AG08396 (cell line): Measurements from ENCODE around the gene FOXRED1.

Experiments used
- DNase-seq: peaks from one replicate; pipeline ENCODE4 v3.0.0; 2012; ENCODE audit warnings: low spot score, mixed read lengths

Gene FOXRED1

DNA sequence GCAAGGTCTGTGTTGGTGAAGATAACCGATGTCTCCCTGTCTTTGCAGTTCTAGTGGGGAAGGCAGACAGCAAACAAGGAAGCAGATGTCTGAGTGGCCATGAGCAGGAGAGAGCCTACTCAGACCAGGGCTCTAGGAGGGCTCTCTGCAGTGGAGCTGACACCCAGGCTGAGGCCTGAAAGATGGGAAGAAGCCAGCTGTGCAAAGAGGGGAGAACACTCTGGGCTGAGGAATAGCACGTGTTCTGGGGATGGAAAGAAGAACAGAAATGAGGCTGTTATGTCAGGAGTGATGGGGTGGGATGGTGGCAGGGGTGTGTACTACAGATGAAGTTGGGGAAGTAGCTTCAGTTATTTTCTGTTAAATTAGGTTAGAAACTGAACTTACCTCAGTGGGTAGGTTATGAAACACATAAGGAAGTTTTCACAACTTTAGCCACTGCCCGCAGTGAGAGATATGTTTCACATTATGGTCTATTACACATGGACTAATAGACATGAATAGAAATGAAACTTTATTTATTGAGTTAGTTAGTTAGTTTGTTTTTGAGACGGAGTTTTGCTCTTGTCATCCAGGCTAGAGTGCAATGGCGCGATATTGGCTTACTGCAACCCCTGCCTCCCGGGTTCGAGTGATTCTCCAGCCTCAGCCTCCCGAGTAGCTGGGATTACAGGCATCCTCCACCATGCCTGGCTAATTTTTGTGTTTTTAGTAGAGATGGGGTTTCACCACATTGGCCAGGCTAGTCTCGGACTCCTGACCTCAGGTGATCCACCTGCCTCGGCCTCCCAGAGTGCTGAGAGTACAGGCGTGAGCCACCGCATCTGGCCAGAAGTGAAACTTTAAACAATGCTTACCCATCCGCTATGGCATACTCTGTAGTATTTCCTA lies 42.7 kb downstream of the FOXRED1 start:
- DNase-seq, result no peak

DNA sequence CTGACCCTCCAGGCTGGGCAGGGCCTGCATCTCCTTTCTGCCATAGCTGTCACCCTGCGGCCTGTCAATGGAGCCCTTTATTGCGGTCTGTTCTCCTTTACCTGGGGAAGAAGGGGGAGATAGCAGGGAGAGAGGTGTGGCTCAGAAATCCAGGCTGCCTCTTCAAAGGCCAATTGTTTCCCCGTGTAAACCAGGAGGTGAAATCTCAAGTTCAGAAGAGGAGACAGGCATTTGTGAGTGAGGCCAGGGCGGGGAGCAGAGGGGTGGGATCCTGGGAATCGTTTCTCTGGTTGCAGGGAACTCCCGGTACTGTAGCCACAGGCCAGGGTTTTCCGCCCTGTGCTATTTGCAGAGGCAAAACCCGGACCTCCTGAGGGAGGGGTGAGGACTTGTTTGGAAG lies 44.0 kb downstream of the FOXRED1 start:
- no peak for DNase-seq

- DNase-seq, result no peak
Observed at GRCh38 chr11:126313826-126314225, 44.9 kb downstream of the FOXRED1 start.

GRCh38 chr11:126317432-126317755 lies 48.4 kb downstream of the FOXRED1 start:
- DNase-seq, result no peak

GRCh38 chr11:126317756-126318573 lies 49.0 kb downstream of the FOXRED1 start:
- DNase-seq, result peak; percentile 81

- DNase-seq, result peak; percentile 85
Observed at GRCh38 chr11:126318574-126319373, 49.8 kb downstream of the FOXRED1 start.

DNA sequence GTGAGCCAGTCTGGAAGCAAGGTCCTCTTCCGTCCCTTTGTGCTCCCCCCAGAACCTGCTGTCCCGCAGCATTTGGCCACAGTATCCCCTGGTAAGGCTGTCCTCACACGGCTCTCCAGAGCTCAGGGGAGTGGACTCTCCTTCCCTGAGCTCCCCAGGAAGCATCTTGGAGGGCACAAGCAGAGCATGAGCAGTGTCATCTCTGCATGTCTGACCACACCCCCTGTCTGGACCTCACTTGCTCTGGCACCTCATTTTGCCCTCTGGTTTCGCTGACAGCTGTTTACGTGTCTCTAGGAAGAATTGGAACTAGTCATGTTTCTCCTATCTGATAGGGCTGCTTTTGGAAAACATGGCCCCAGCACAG lies 50.4 kb downstream of the FOXRED1 start:
- DNase-seq, result no peak

DNA sequence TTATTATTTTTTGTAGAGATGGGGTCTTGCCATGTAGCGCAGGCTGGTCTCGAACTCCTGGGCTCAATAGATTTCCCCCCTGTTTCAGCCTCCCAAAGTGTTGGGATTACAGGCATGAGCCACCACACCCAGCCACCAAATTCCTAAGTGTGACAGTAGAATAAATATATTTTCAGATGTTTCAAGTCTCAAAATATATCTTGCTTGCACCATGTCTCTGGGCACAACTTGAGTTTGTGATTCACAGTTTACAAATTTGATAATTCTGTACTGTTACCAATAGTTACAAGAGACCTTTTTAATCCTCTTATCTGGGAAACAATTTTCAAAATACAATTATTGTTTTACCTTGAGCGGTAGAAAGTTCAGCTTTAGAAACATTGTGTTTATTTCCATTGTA lies 54.0 kb downstream of the FOXRED1 start:
- no peak for DNase-seq

DNA sequence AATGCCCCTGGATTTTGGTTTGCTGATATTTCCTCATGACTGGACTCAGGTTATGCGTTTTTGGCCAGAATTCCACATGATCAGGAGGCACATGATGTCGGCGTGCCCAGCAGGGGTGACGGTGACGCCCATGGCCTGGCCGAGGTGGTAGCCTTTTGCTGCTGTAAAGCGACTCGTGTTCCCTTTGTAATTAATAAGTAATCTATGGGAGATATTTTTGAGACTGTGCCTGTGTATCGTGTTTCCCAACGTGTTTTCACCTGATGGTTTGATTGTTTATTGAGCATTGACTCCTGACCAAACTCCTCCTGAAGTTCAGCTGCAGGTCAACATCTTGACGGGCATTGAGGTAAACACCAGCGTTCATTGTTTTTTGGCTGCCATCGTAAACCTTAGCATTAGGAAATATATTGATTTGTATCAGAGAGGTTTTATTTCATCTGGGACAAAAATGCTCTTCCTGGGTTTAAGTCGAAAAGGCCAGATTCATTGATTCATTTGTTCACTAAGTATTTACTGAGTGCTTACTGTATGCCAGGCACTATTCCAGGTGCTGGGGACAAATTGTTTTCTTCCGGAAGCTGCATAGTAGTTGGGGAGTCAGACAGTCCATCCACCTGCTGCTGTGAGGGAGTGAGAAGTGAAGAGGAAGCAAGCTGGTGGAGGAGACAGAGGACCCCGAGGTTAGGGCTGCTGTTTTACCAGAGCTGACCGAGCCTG lies 58.5 kb downstream of the FOXRED1 start:
- no peak for DNase-seq
